Ureter (tissue), 1 donor: ENCODE data around the gene TMEM86A. TPM values are rescaled to one million over a fixed set of nuclear protein-coding genes. Genes with fewer than 3 reads are reported as not detected.

Source experiments
- total RNA-seq: library from RNA; stranded (reverse); gene quantifications from one replicate; pipeline ENCODE4 v1.2.4, GENCODE V29; 2023
- donor health status: DM: yes; HTN: yes; CAD: no.

TMEM86A gene
- total RNA-seq, 1 donor from 2014 or later: 4.6 TPM

Other genes starting within 250 kb of the TMEM86A start
- gene LDHAL6A, start 242.9 kb upstream of the TMEM86A start, total RNA-seq: not detected
- 51.5 TPM for gene TSG101, start 171.8 kb upstream of the TMEM86A start, total RNA-seq
- gene UEVLD, start 110.0 kb upstream of the TMEM86A start, total RNA-seq: 30.9 TPM
- gene MISFA, start 99.0 kb upstream of the TMEM86A start, total RNA-seq: 5.9 TPM
- gene SPTY2D1, start 64.4 kb upstream of the TMEM86A start, total RNA-seq: 17.7 TPM
- 4.1 TPM for gene IGSF22, start 27.4 kb downstream of the TMEM86A start, total RNA-seq
- gene PTPN5, start 93.0 kb downstream of the TMEM86A start, total RNA-seq: 2.6 TPM
- not detected for gene MRGPRX1, start 240.6 kb downstream of the TMEM86A start, total RNA-seq